SK-N-SH (cell line): ENCODE results near the gene GPR158. TPM values are rescaled to one million over a fixed set of nuclear protein-coding genes. Genes with fewer than 3 reads are reported as not detected.

ENCODE experiments used
- CTCF ChIA-PET: fragments of 300-600, 350-600 bp; formaldehyde crosslinking; extraction: SDS; loops from one replicate; lab custom pipeline; 2021; lab: Yijun Ruan, JAX
- POLR2A ChIA-PET: fragments of 350-600 bp; sonication (Branson Sonifier 250); formaldehyde crosslinking; extraction: SDS; loops from one replicate; lab custom pipeline; 2020; ENCODE audit warnings: antibody characterized with exemption, inconsistent platforms; lab: Yijun Ruan, JAX
- DNase-seq: peaks from one replicate; pipeline ENCODE4 v3.0.0; 2012
- H2AFZ ChIP-seq: fragments of 200-600 bp; sonication (generic); 2 replicates; pipeline ENCODE4 v1.8.1; 2016; ENCODE audit warnings: antibody characterized with exemption, mild to moderate bottlenecking, low read depth
- H3F3A ChIP-seq: fragments of 200-600 bp; sonication (generic); replicated peaks from 2 replicates; pipeline ENCODE3; 2016; ENCODE audit warnings: antibody characterized with exemption, mild to moderate bottlenecking; ENCODE audit not compliant: insufficient read depth
- H3K27ac ChIP-seq, 2 experiments: fragments of 200-500 bp in 1 of 2; fragments of 200-600 bp in 1 of 2; sonication (Bioruptor generic) in 1 of 2; sonication (generic), shearing (Covaris generic) in 1 of 2; 2 replicates each; pipeline versions ENCODE4 v1.5.1 to v1.6.1; 2014 to 2016; ENCODE audit warnings: low read depth in 2 of 2, inconsistent platforms in 1 of 2, low read length in 1 of 2, mild to moderate bottlenecking in 1 of 2, mixed read lengths in 1 of 2
- H3K27me3 ChIP-seq: fragments of 200-600 bp; sonication (generic), shearing (Covaris generic); 2 replicates; pipeline ENCODE4 v1.6.1; 2016; ENCODE audit warnings: mixed run types; ENCODE audit not compliant: insufficient read depth
- H3K36me3 ChIP-seq, 2 experiments: fragments of 200-500 bp in 1 of 2; fragments of 200-600 bp in 1 of 2; sonication (Bioruptor generic) in 1 of 2; sonication (generic) in 1 of 2; replicated peaks in 1 of 2; 2 replicates each; pipeline versions ENCODE3 to v1.5.1; 2014 to 2016; ENCODE audit warnings: low read length in 1 of 2, mild to moderate bottlenecking in 1 of 2; ENCODE audit not compliant: insufficient read depth in 2 of 2, control insufficient read depth in 1 of 2
- H3K4me1 ChIP-seq, 2 experiments: fragments of 200-500 bp in 1 of 2; fragments of 200-600 bp in 1 of 2; sonication (Bioruptor generic) in 1 of 2; sonication (generic), shearing (Covaris generic) in 1 of 2; 2 replicates each; pipeline versions ENCODE4 v1.5.1 to v1.6.1; 2014 to 2016; ENCODE audit warnings: low read depth in 1 of 2, low read length in 1 of 2, mixed run types in 1 of 2; ENCODE audit not compliant: insufficient read depth in 2 of 2, control insufficient read depth in 1 of 2
- H3K4me2 ChIP-seq: fragments of 200-600 bp; sonication (generic), shearing (Covaris generic); 2 replicates; pipeline ENCODE4 v1.6.1; 2017; ENCODE audit warnings: mixed run types
- H3K4me3 ChIP-seq, 2 experiments: fragments of 200-500 bp in 1 of 2; fragments of 200-600 bp in 1 of 2; sonication (Bioruptor generic) in 1 of 2; sonication (generic), shearing (Covaris generic) in 1 of 2; 2 replicates each; pipeline versions ENCODE4 v1.5.1 to v1.8.1; 2014 to 2016; ENCODE audit warnings: low read depth in 2 of 2, inconsistent platforms in 1 of 2, low read length in 1 of 2, mild to moderate bottlenecking in 1 of 2, mixed read lengths in 1 of 2, moderate library complexity in 1 of 2
- H3K79me2 ChIP-seq: fragments of 200-600 bp; sonication (generic); 2 replicates; pipeline ENCODE4 v1.8.1; 2017; ENCODE audit warnings: mild to moderate bottlenecking; ENCODE audit not compliant: insufficient read depth
- H3K9ac ChIP-seq: fragments of 200-600 bp; sonication (generic); 2 replicates; pipeline ENCODE4 v1.6.1; 2017; ENCODE audit warnings: mixed run types
- H3K9me2 ChIP-seq: fragments of 200-600 bp; sonication (generic); 2 replicates; pipeline ENCODE4 v1.6.1; 2017; ENCODE audit warnings: mixed run types
- H3K9me3 ChIP-seq: fragments of 200-600 bp; sonication (generic); 2 replicates; pipeline ENCODE4 v1.6.1; 2017; ENCODE audit warnings: mixed run types, mild to moderate bottlenecking, moderate library complexity
- H4K20me1 ChIP-seq: fragments of 200-600 bp; sonication (generic); 2 replicates; pipeline ENCODE4 v1.6.1; 2017; ENCODE audit warnings: mild to moderate bottlenecking, mixed run types; ENCODE audit not compliant: insufficient read depth
- CTCF ChIP-seq: fragments of 200-600 bp; sonication (generic); IDR thresholded peaks from 2 replicates; pipeline ENCODE4 v1.6.1; 2017; ENCODE audit warnings: antibody characterized with exemption, mild to moderate bottlenecking, moderate library complexity
- ELF1 ChIP-seq: IDR thresholded peaks from 2 replicates; pipeline ENCODE4 v1.4.0; 2012
- FOXJ3 ChIP-seq: sonication (generic); formaldehyde crosslinking; IDR thresholded peaks from 2 replicates; pipeline ENCODE4 v1.5.1; 2020; ENCODE audit warnings: mild to moderate bottlenecking, missing genetic modification reagents
- GATA2 ChIP-seq: sonication (generic); formaldehyde crosslinking; IDR thresholded peaks from 2 replicates; pipeline ENCODE4 v1.5.0; 2020; ENCODE audit warnings: mild to moderate bottlenecking, missing genetic modification reagents
- JUND ChIP-seq: IDR thresholded peaks from 2 replicates; pipeline ENCODE4 v1.4.0; 2012
- NFIC ChIP-seq: IDR thresholded peaks from 2 replicates; pipeline ENCODE4 v1.4.0; 2012; ENCODE audit warnings: borderline replicate concordance
- PBX3 ChIP-seq: IDR thresholded peaks from 2 replicates; pipeline ENCODE4; 2012
- RFX5 ChIP-seq: IDR thresholded peaks from 2 replicates; pipeline ENCODE4 v1.6.1; 2012; ENCODE audit warnings: mild to moderate bottlenecking, improper control_type of control experiment, low read length
- SIN3A ChIP-seq: IDR thresholded peaks from 2 replicates; pipeline ENCODE4 v1.6.1; 2012; ENCODE audit warnings: low read depth, mild to moderate bottlenecking, low read length, moderate library complexity, borderline replicate concordance
- TCF12 ChIP-seq: IDR thresholded peaks from 2 replicates; pipeline ENCODE4 v1.4.0; 2012
- ZBTB33 ChIP-seq: IDR thresholded peaks from 2 replicates; pipeline ENCODE4 v1.4.0; 2012; ENCODE audit warnings: low read depth, borderline replicate concordance
- WGBS: methylation state at CpG from one replicate; pipeline ENCODE4 v1.1.6; 2017; ENCODE audit warnings: low lambda C conversion rate; 5-methylcytosine and 5-hydroxymethylcytosine counted together
- polyA plus RNA-seq, 3 experiments: library from polyadenylated mRNA; depleted of rRNA; stranded (reverse); fragments of >200 nt; gene quantifications; 2 replicates each; pipeline ENCODE4 v1.2.3, GENCODE V29; 2012

Gene GPR158
- polyA plus RNA-seq, 1 of the 3 experiments (the other 2 are of a cell fraction) = not detected

- TF ChIP-seq FOXJ3 (CRISPR knock-in tag) (no peak), RFX5 (no peak), PBX3 (no peak)
Measured at GRCh38 chr10:25552283-25552919, 377.6 kb downstream of the GPR158 start (continued).

- Histone ChIP-seq H3K9ac (no peak overlapping the region), H3K79me2 (no peaks in the 10 kb centered on the region), H3F3A (peaks cover 7% of the 10 kb centered on the region), H4K20me1 (no peaks in the 10 kb centered on the region), H3K9me2 (no peaks in the 10 kb centered on the region), H3K27me3 (no peaks in the 10 kb centered on the region), H3K9me3 (no peaks in the 10 kb centered on the region), H2AFZ (no peak overlapping the region), H3K4me3 (no peak overlapping the region), H3K4me1 (no peaks in the 10 kb centered on the region), H3K27ac (no peak overlapping the region), H3K4me2 (no peak overlapping the region), H3K36me3 (no peaks in the 10 kb centered on the region)
- TF ChIP-seq CTCF (peak; percentile 30; the same call in 1 of the 2 replicates), ZBTB33 (no peak)
- POLR2A ChIA-PET = no interaction called here
- CTCF ChIA-PET = interaction anchor here (1.0 to 1.6 kb wide), 2 partner anchors 10 to 12 kb away, joined by 3 read pairs; no protein-coding TSS in a partner anchor
- no peak for DNase-seq
- 48% methylated on average over 5 of the region's 5 CpGs for WGBS
Measured at GRCh38 chr10:25555865-25556264, 381.1 kb downstream of the GPR158 start.

- peaks cover 7% of the 10 kb centered on the region for H3F3A ChIP-seq
- no peaks in the 10 kb centered on the region; a peak in 1 of 4 replicates for H3K4me1 ChIP-seq
- no peaks in the 10 kb centered on the region for H3K27me3 ChIP-seq
- H3K9me3 ChIP-seq = no peaks in the 10 kb centered on the region
- CTCF ChIA-PET = interaction anchor here (1.0 to 1.6 kb wide), 2 partner anchors 10 to 11 kb away, joined by 3 read pairs; no protein-coding TSS in a partner anchor
- no peak overlapping the region for H3K9ac ChIP-seq
- 13% methylated on average over 5 of the region's 5 CpGs for WGBS
- H3K4me2 ChIP-seq = no peak overlapping the region
- H3K27ac ChIP-seq = no peak overlapping the region
- no peaks in the 10 kb centered on the region for H3K9me2 ChIP-seq
- H3K36me3 ChIP-seq = no peaks in the 10 kb centered on the region
- POLR2A ChIA-PET = no interaction called here
- TF ChIP-seq ELF1 (no peak), JUND (no peak), NFIC (peak; percentile 10; the same call in 1 of the 2 replicates), SIN3A (no peak), GATA2 (CRISPR knock-in tag) (no peak), TCF12 (no peak)
- H3K79me2 ChIP-seq = no peaks in the 10 kb centered on the region
- H4K20me1 ChIP-seq = no peaks in the 10 kb centered on the region
- H3K4me3 ChIP-seq = no peak overlapping the region
- no peak overlapping the region for H2AFZ ChIP-seq
- no peak for DNase-seq
Measured at GRCh38 chr10:25556457-25556856, 381.7 kb downstream of the GPR158 start.
